Omental fat pad (tissue), 4 donors: ENCODE measurements around the gene SLC2A9. TPM values are rescaled to one million over a fixed set of nuclear protein-coding genes. Genes with fewer than 3 reads are reported as not detected.
"Not testable (repeated sequence)": the region's sequence is repeated elsewhere in the genome, so short reads cannot be mapped to it uniquely, and the experiment has no call there.

Experiments used
- ATAC-seq: fragments of 150-250 bp; one replicate; pipeline ENCODE4 v1.9.1; 2016; ENCODE audit warnings: mild to moderate bottlenecking, moderate library complexity; ENCODE audit not compliant: low FRiP score
- DNase-seq: peaks from one replicate; pipeline ENCODE4 v3.0.0-alpha.2; 2019; ENCODE audit warnings: low spot score
- CTCF ChIP-seq, 3 donors: fragments of 450-650 bp; IDR thresholded peaks; one replicate each; pipeline ENCODE4 v1.5.1; 2016 to 2017; ENCODE audit warnings: antibody characterized with exemption in 3 of 3, mild to moderate bottlenecking in 3 of 3, moderate library complexity in 2 of 3
- total RNA-seq, 4 donors: library from RNA; depleted of rRNA; stranded (reverse); fragments of >200 nt; gene quantifications; one replicate each; pipeline ENCODE4 v1.1.0, GENCODE V29; 2016

SLC2A9 gene
- total RNA-seq, 4 donors from 2014 or later, result 4.7 to 8.5 (median 7.3) TPM

GRCh38 chr4:9989918-9990635 is 31.2 kb downstream of the SLC2A9 start:
- no peak for TF ChIP-seq CTCF (IDR thresholded peaks at IDR 0.05)
- DNase-seq (no peak), ATAC-seq (no peak)

DNA sequence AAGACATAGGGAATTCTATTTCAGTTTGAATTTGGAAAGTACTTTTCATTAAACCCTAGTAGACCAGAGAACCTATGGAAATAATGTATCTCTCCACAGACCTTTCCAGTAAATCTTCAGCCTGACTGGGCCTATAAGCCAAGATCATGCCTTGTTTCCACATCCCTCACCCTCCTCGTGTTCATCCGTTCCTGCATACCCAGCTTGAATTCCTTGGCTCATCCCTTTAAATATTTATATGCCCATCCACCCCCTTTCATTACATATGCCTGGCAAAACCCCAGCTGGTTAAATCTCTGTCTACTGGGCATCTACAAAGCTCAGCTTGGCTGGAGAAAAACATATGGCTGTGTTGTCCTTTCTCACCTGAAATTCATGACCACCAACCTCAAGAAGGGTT is 32.4 kb downstream of the SLC2A9 start:
- DNase-seq, result no peak
- TF ChIP-seq CTCF (IDR thresholded peaks at IDR 0.05), result no peak
- no peak for ATAC-seq

DNA sequence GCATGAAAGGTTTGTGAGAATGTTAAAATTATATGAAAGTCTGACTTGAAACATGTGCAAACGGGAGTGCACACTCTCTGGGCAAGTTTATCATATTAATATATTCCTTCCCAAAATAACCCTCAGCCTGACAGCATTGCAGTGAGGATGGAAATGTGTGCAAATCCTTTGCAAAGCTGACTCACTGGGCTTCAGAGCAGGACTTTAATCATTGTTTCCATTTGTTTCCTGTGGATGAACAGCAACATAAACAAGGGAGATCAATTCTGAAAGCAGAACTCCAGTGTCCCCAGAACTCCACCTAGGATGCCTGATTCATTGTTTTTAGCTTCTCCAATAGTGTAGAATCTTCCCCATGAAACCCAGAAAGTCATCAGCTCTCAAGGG is 32.9 kb downstream of the SLC2A9 start:
- DNase-seq (no peak), ATAC-seq (no peak)
- no peak for TF ChIP-seq CTCF (IDR thresholded peaks at IDR 0.05)

DNA sequence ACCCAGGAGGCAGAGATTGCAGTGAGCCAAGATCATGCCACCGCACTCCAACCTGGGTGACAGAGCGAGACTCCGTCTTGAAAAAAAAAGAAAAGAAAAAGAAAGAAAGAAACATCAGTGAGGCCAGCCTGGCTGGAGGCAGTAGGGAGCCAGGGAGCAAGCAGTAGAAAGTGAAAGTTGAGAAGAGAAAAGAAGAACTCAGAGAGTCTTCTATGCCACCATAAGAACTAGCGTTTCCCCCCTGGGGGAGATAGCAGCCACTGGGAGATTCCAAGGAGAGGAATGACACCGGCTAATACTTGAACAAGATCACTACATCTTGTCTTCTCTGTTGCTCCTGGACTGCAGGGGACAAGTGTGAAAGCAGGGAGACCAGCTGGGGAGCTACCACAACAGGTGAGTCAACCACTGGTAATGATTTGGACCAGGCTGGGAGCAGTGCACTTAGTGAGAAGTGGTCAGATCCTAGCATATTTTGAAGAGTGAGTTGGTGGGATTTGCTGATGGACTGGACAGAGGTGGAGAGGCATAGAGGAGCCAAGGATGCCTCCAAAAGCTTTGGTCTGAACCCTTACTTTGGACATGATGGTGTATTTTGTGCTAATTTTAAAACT is 33.4 kb downstream of the SLC2A9 start:
- DNase-seq (no peak), ATAC-seq (no peak)
- no peak for TF ChIP-seq CTCF (IDR thresholded peaks at IDR 0.05)

DNA sequence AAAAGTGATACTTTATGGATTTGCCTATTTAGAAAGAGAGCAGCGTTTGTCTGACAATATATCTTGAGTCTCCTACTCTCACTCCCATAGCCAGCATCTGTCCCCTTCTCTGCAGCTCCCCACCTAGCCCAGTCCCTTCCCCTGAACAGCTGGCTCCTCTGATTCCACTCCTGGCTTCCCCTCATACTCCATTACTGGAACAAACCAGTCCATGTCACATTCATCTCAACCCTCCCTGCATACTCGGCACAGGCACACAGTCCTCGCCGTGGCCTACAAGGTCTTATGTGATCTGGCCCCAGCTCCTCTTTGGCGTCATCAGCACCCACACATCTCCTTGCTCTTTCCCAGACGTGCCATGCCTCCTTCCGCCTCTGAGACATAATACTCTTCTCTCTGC is 36.7 kb downstream of the SLC2A9 start:
- TF ChIP-seq CTCF (IDR thresholded peaks at IDR 0.05), result no peak
- ATAC-seq (no peak), DNase-seq (no peak)

DNA sequence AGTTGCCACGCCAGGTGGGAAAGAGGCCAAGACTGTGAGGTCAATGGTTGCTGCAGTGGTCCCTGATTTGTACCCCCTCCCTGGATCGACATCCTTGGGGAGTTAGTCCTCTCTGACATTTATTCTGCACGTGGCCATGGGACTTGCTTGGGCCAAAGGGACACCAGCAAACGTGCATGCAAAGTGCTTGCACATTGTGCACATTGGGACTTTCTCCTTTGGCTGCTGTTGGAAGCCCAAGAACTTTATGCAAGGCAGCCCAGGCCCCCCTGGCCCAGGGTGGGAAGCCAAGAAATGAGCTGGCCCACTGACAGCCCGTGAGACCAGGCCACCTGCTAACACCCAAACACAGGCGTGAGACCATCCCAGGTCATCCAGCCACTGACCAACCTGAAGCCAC is 38.1 kb downstream of the SLC2A9 start:
- no peak for TF ChIP-seq CTCF (IDR thresholded peaks at IDR 0.05)
- ATAC-seq, result no peak
- no peak for DNase-seq

GRCh38 chr4:9981899-9982298 is 39.4 kb downstream of the SLC2A9 start:
- not testable (repeated sequence) for ATAC-seq, DNase-seq
